Neural cell (in vitro differentiated cells): ENCODE data around the gene MRRF. TPM values are rescaled to one million over a fixed set of nuclear protein-coding genes. Genes with fewer than 3 reads are reported as not detected.

Experiments used
- H2AFZ ChIP-seq: fragments of 200-600, 300-800 bp; sonication (generic), shearing (Covaris generic); 2 replicates; pipeline ENCODE4 v1.6.0; 2014; ENCODE audit warnings: low read depth, mild to moderate bottlenecking, antibody characterized with exemption, low read length, moderate library complexity
- H3F3A ChIP-seq: fragments of 200-600 bp; shearing (Covaris generic); 2 replicates; pipeline ENCODE4 v1.6.1; 2016; ENCODE audit warnings: mild to moderate bottlenecking, moderate library complexity, mixed read lengths, antibody characterized with exemption, low read length; ENCODE audit not compliant: insufficient read depth, poor library complexity, severe bottlenecking
- H3K27ac ChIP-seq: fragments of 200-600, 300-800 bp; sonication (generic), shearing (Covaris generic); 2 replicates; pipeline ENCODE4 v1.5.1; 2014; ENCODE audit warnings: mild to moderate bottlenecking, low read length, moderate library complexity
- H3K27me3 ChIP-seq: fragments of 300-800, 200-600 bp; sonication (generic), shearing (Covaris generic); 2 replicates; pipeline ENCODE4 v1.6.0; 2014; ENCODE audit warnings: mild to moderate bottlenecking, low read depth, low read length, moderate library complexity; ENCODE audit not compliant: insufficient read depth
- H3K36me3 ChIP-seq: fragments of 300-800, 200-600 bp; sonication (generic), shearing (Covaris generic); 2 replicates; pipeline ENCODE4 v1.5.1; 2014; ENCODE audit warnings: mild to moderate bottlenecking, antibody characterized with exemption, low read length, moderate library complexity; ENCODE audit not compliant: insufficient read depth
- H3K4me2 ChIP-seq: fragments of 300-800, 200-600 bp; sonication (generic), shearing (Covaris generic); 2 replicates; pipeline ENCODE4 v1.6.0; 2014; ENCODE audit warnings: mild to moderate bottlenecking, low read length
- H3K4me3 ChIP-seq: fragments of 300-800, 200-600 bp; sonication (generic), shearing (Covaris generic); 2 replicates; pipeline ENCODE4 v1.5.1; 2014; ENCODE audit warnings: mild to moderate bottlenecking, low read length, moderate library complexity
- H3K79me2 ChIP-seq: fragments of 200-600 bp; shearing (Covaris generic); replicated peaks from 2 replicates; pipeline ENCODE4 v1.6.0; 2014; ENCODE audit warnings: mild to moderate bottlenecking, low read length, moderate library complexity; ENCODE audit not compliant: insufficient read depth
- H3K9ac ChIP-seq: fragments of 300-800, 200-600 bp; sonication (generic), shearing (Covaris generic); 2 replicates; pipeline ENCODE4 v1.6.1; 2016; ENCODE audit warnings: mild to moderate bottlenecking, low read length, mixed read lengths
- H3K9me2 ChIP-seq: fragments of 200-600 bp; shearing (Covaris generic); 2 replicates; pipeline ENCODE4 v1.6.1; 2016; ENCODE audit warnings: mild to moderate bottlenecking, low read length, mixed read lengths; ENCODE audit not compliant: insufficient read depth
- H3K9me3 ChIP-seq: fragments of 200-600, 300-800 bp; sonication (generic), shearing (Covaris generic); 2 replicates; pipeline ENCODE4 v1.6.1; 2016; ENCODE audit warnings: mild to moderate bottlenecking, mixed run types, low read length, moderate library complexity, mixed read lengths
- H4K20me1 ChIP-seq: fragments of 200-600 bp; shearing (Covaris generic); 2 replicates; pipeline ENCODE4 v1.6.1; 2016; ENCODE audit warnings: mild to moderate bottlenecking, mixed run types; ENCODE audit not compliant: insufficient read depth
- CTCF ChIP-seq: fragments of 450-650 bp; IDR thresholded peaks from 2 replicates; pipeline ENCODE4 v1.5.1; 2014; ENCODE audit warnings: antibody characterized with exemption, mild to moderate bottlenecking, moderate library complexity; ENCODE audit not compliant: poor library complexity, severe bottlenecking
- EP300 ChIP-seq: fragments of 450-650 bp; conservative IDR thresholded peaks from 2 replicates; pipeline ENCODE4 v1.6.1; 2014; ENCODE audit warnings: antibody characterized with exemption, mild to moderate bottlenecking, moderate library complexity; ENCODE audit not compliant: poor library complexity, severe bottlenecking
- EZH2 ChIP-seq: fragments of 200-600, 300-800 bp; shearing (Covaris generic), sonication (generic); IDR thresholded peaks from 2 replicates; pipeline ENCODE4 v1.6.1; 2014; ENCODE audit warnings: antibody characterized with exemption, low read length, borderline replicate concordance, mild to moderate bottlenecking; ENCODE audit not compliant: insufficient read depth, poor library complexity, severe bottlenecking
- MXI1 ChIP-seq: fragments of 450-650 bp; conservative IDR thresholded peaks from 2 replicates; pipeline ENCODE4 v1.6.1; 2014; ENCODE audit warnings: antibody characterized with exemption, mild to moderate bottlenecking; ENCODE audit not compliant: poor library complexity, severe bottlenecking
- POLR2AphosphoS5 ChIP-seq: IDR thresholded peaks from 2 replicates; pipeline ENCODE4 v1.6.1; 2012
- RAD21 ChIP-seq: fragments of 450-650 bp; conservative IDR thresholded peaks from 2 replicates; pipeline ENCODE4 v1.6.1; 2014; ENCODE audit warnings: antibody characterized with exemption, mild to moderate bottlenecking, moderate library complexity
- REST ChIP-seq: IDR thresholded peaks from 2 replicates; pipeline ENCODE4 v1.6.1; 2012; ENCODE audit warnings: borderline replicate concordance
- SMC3 ChIP-seq: fragments of 450-650 bp; conservative IDR thresholded peaks from 2 replicates; pipeline ENCODE4 v1.6.1; 2014; ENCODE audit warnings: antibody characterized with exemption, mild to moderate bottlenecking, moderate library complexity; ENCODE audit not compliant: poor library complexity
- TAF1 ChIP-seq: IDR thresholded peaks from 2 replicates; pipeline ENCODE4 v1.6.1; 2012; ENCODE audit warnings: low read depth
- polyA plus RNA-seq: library from polyadenylated mRNA; depleted of rRNA; stranded (reverse); fragments of >200 nt; gene quantifications from 2 replicates; pipeline ENCODE4 v1.2.3, GENCODE V29; 2014

MRRF gene
- polyA plus RNA-seq, 1 donor from 2014 or later: 40.7 TPM

DNA sequence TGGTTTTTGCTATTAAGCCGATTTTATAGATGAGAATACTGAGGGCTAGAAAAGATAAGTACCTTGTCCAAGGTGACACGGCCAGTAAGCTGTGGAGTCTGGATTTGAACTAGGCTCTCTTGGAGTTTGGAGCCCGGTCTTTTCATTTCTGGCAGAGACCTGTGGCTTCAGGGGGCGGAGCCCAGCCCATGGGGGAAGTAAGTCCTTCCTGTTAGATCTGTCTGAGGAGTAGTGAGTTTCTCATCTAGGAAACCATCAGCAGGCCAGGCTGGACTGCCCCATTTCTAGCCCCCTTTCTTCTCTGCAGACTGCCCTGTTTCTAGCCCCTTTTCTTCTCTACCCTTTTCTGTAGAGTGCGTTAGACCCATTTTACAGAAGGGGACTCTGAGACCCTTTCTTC is 105.6 kb downstream of the MRRF start:
- TF ChIP-seq EP300 (no peak), EZH2 (no peak), POLR2AphosphoS5 (no peak), REST (no peak), SMC3 (no peak), MXI1 (no peak), RAD21 (no peak), TAF1 (no peak), CTCF (no peak)
- no peak overlapping the region for H3K4me3 ChIP-seq
- no peaks in the 10 kb centered on the region for H3K79me2 ChIP-seq
- H3K27me3 ChIP-seq: peaks cover 20% of the 10 kb centered on the region
- H3K9me3 ChIP-seq: no peaks in the 10 kb centered on the region
- H3F3A ChIP-seq: no peaks in the 10 kb centered on the region
- H4K20me1 ChIP-seq: no peaks in the 10 kb centered on the region
- H3K36me3 ChIP-seq: no peaks in the 10 kb centered on the region
- no peak overlapping the region for H3K27ac ChIP-seq
- no peak overlapping the region for H3K4me2 ChIP-seq
- H3K9ac ChIP-seq: no peak overlapping the region
- H3K9me2 ChIP-seq: no peaks in the 10 kb centered on the region
- no peak overlapping the region for H2AFZ ChIP-seq

GRCh38 chr9:122370869-122371755 is 106.4 kb downstream of the MRRF start, which contains the start of gene PTGS1:
Gene PTGS1, plus strand, starts transcription at chr9:122371024. Its CDS starts 61 bp downstream, at chr9:122371085.
- Histone ChIP-seq H3K27me3 (peaks cover 20% of the 10 kb centered on the region), H2AFZ (no peak within 1 kb of the TSS)
- TF ChIP-seq REST (no peak), POLR2AphosphoS5 (no peak), TAF1 (no peak), MXI1 (no peak), RAD21 (no peak), SMC3 (no peak), CTCF (no peak), EZH2 (no peak), EP300 (no peak)

More at GRCh38 chr9:122370869-122371755, 106.4 kb downstream of the MRRF start, which contains the start of gene PTGS1:
- Histone ChIP-seq H3K9ac (no peak within 1 kb of the TSS), H4K20me1 (no peaks in the 10 kb centered on the region), H3F3A (no peaks in the 10 kb centered on the region), H3K4me2 (no peak within 1 kb of the TSS), H3K9me3 (no peaks in the 10 kb centered on the region), H3K9me2 (no peaks in the 10 kb centered on the region), H3K79me2 (no peaks in the 10 kb centered on the region), H3K4me3 (no peak within 1 kb of the TSS), H3K36me3 (no peaks in the 10 kb centered on the region), H3K27ac (no peak within 1 kb of the TSS)
